Measurements from ENCODE around the gene DYRK3. TPM values are rescaled to one million over a fixed set of nuclear protein-coding genes. Genes with fewer than 3 reads are reported as not detected.

DYRK3 gene
- total and polyA plus RNA-seq, 9 of the 15 experiments (the other 6 are each of a cell fraction or from before 2014, with no cell fraction given) = 4.5 to 33.7 (median 25.7) TPM

DNA sequence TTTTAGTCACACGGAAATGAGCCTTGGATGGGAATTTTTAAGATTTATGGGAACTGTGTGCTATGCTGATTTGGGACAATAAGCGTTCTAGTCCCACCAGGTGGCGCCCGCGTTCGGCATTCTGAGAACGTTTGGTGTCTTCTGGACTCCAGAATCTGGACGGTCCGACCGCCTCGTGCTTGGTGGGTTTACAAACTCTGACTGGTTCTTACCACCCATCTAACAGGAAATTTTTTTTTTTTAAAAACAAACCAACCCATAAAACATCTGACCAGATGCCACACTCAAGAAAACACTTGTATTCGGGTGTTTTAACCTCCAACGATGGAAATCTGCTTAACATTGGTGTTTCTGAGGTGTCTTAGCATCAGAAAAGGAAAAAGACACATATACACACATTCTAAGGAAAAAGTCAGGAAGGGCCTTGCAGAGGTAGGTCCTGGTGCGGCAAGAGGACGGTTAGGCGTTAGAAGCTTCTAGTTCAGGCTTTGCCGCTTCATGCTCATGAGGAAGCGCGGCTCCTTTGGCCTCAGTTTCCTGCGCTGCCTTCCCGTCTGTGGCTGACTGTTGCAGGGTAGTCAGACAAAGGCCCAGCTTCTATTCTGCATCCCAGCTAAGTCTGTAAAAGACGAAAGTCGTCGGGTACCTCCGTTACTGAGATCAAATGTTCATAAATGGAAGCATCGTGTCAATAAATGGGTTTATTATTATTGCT, 814 bp upstream of the DYRK3 start (continued):
- TF ChIP-seq, protein P1, sequence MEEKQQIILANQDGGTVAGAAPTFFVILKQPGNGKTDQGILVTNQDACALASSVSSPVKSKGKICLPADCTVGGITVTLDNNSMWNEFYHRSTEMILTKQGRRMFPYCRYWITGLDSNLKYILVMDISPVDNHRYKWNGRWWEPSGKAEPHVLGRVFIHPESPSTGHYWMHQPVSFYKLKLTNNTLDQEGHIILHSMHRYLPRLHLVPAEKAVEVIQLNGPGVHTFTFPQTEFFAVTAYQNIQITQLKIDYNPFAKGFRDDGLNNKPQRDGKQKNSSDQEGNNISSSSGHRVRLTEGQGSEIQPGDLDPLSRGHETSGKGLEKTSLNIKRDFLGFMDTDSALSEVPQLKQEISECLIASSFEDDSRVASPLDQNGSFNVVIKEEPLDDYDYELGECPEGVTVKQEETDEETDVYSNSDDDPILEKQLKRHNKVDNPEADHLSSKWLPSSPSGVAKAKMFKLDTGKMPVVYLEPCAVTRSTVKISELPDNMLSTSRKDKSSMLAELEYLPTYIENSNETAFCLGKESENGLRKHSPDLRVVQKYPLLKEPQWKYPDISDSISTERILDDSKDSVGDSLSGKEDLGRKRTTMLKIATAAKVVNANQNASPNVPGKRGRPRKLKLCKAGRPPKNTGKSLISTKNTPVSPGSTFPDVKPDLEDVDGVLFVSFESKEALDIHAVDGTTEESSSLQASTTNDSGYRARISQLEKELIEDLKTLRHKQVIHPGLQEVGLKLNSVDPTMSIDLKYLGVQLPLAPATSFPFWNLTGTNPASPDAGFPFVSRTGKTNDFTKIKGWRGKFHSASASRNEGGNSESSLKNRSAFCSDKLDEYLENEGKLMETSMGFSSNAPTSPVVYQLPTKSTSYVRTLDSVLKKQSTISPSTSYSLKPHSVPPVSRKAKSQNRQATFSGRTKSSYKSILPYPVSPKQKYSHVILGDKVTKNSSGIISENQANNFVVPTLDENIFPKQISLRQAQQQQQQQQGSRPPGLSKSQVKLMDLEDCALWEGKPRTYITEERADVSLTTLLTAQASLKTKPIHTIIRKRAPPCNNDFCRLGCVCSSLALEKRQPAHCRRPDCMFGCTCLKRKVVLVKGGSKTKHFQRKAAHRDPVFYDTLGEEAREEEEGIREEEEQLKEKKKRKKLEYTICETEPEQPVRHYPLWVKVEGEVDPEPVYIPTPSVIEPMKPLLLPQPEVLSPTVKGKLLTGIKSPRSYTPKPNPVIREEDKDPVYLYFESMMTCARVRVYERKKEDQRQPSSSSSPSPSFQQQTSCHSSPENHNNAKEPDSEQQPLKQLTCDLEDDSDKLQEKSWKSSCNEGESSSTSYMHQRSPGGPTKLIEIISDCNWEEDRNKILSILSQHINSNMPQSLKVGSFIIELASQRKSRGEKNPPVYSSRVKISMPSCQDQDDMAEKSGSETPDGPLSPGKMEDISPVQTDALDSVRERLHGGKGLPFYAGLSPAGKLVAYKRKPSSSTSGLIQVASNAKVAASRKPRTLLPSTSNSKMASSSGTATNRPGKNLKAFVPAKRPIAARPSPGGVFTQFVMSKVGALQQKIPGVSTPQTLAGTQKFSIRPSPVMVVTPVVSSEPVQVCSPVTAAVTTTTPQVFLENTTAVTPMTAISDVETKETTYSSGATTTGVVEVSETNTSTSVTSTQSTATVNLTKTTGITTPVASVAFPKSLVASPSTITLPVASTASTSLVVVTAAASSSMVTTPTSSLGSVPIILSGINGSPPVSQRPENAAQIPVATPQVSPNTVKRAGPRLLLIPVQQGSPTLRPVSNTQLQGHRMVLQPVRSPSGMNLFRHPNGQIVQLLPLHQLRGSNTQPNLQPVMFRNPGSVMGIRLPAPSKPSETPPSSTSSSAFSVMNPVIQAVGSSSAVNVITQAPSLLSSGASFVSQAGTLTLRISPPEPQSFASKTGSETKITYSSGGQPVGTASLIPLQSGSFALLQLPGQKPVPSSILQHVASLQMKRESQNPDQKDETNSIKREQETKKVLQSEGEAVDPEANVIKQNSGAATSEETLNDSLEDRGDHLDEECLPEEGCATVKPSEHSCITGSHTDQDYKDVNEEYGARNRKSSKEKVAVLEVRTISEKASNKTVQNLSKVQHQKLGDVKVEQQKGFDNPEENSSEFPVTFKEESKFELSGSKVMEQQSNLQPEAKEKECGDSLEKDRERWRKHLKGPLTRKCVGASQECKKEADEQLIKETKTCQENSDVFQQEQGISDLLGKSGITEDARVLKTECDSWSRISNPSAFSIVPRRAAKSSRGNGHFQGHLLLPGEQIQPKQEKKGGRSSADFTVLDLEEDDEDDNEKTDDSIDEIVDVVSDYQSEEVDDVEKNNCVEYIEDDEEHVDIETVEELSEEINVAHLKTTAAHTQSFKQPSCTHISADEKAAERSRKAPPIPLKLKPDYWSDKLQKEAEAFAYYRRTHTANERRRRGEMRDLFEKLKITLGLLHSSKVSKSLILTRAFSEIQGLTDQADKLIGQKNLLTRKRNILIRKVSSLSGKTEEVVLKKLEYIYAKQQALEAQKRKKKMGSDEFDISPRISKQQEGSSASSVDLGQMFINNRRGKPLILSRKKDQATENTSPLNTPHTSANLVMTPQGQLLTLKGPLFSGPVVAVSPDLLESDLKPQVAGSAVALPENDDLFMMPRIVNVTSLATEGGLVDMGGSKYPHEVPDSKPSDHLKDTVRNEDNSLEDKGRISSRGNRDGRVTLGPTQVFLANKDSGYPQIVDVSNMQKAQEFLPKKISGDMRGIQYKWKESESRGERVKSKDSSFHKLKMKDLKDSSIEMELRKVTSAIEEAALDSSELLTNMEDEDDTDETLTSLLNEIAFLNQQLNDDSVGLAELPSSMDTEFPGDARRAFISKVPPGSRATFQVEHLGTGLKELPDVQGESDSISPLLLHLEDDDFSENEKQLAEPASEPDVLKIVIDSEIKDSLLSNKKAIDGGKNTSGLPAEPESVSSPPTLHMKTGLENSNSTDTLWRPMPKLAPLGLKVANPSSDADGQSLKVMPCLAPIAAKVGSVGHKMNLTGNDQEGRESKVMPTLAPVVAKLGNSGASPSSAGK (IDR thresholded peaks at IDR 0.05) = peak; percentile 55
- TF ChIP-seq POU5F1 (IDR thresholded peaks at IDR 0.05; ENCODE audit: borderline replicate concordance, low read depth, low read length, partially characterized antibody) = no peak
- TF ChIP-seq ZNF561 (CRISPR knock-in tag; conservative IDR thresholded peaks at IDR 0.05) = no peak
- TF ChIP-seq SAP30 (IDR thresholded peaks at IDR 0.05; ENCODE audit: borderline replicate concordance, insufficient read depth, low read depth, low read length, poor library complexity, severe bottlenecking) = no peak
- peak; percentile 92 to 97 (median 95) for TF ChIP-seq CTCF (IDR thresholded peaks at IDR 0.05 in 2 of 3, conservative IDR thresholded peaks at IDR 0.05 in 1 of 3; ENCODE audit: insufficient read depth in 2 of 3, low read depth in 1 of 3, low read length in 3 of 3)
- no peak for TF ChIP-seq WHSC1 (IDR thresholded peaks at IDR 0.05; ENCODE audit: low read length)
- TF ChIP-seq MECOM (CRISPR knock-in tag; IDR thresholded peaks at IDR 0.05) = no peak; the same call in 1 of the 2 replicates
- peak; percentile 47 for TF ChIP-seq NUFIP1 (IDR thresholded peaks at IDR 0.05; ENCODE audit: partially characterized antibody)
- peak; percentile 93 for TF ChIP-seq THRAP3 (IDR thresholded peaks at IDR 0.05; ENCODE audit: borderline replicate concordance)
- TF ChIP-seq, protein P2, sequence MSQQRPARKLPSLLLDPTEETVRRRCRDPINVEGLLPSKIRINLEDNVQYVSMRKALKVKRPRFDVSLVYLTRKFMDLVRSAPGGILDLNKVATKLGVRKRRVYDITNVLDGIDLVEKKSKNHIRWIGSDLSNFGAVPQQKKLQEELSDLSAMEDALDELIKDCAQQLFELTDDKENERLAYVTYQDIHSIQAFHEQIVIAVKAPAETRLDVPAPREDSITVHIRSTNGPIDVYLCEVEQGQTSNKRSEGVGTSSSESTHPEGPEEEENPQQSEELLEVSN (IDR thresholded peaks at IDR 0.05; ENCODE audit: borderline replicate concordance in 1 of 2, extremely low read depth in 1 of 2, insufficient read depth in 1 of 2, insufficient read length in 1 of 2, low read depth in 1 of 2, low read length in 1 of 2, poor library complexity in 1 of 2, severe bottlenecking in 1 of 2) = peak in 1 of 2 experiments; percentile 65
- no peak for TF ChIP-seq SLC30A9 (CRISPR knock-in tag; IDR thresholded peaks at IDR 0.05)
